Skeletal muscle cell (primary cell): ENCODE data around the gene GREB1.
A peak's percentile ranks its signal among the peaks of the same experiment; 100 is the strongest.

Experiments
- DNase-seq: peaks from one replicate; pipeline ENCODE4 v3.0.0-alpha.2; 2010; ENCODE audit warnings: low read depth
- H3K4me3 ChIP-seq: 2 replicates; pipeline ENCODE4 v1.5.1; 2011; ENCODE audit warnings: low read depth, mild to moderate bottlenecking, control low read depth, low read length, moderate library complexity

Gene GREB1

GRCh38 chr2:11685906-11686470 is 152.1 kb downstream of the GREB1 start:
- DNase-seq: no peak

GRCh38 chr2:11687736-11688135 is 153.9 kb downstream of the GREB1 start:
- DNase-seq: no peak
- no peak overlapping the region for H3K4me3 ChIP-seq

More at GRCh38 chr2:11685906-11686470, 152.1 kb downstream of the GREB1 start:
- no peak overlapping the region for H3K4me3 ChIP-seq

GRCh38 chr2:11688222-11689069 is 154.6 kb downstream of the GREB1 start:
- DNase-seq: peak; percentile 47
- H3K4me3 ChIP-seq: peak overlapping the region; percentile 28

DNA sequence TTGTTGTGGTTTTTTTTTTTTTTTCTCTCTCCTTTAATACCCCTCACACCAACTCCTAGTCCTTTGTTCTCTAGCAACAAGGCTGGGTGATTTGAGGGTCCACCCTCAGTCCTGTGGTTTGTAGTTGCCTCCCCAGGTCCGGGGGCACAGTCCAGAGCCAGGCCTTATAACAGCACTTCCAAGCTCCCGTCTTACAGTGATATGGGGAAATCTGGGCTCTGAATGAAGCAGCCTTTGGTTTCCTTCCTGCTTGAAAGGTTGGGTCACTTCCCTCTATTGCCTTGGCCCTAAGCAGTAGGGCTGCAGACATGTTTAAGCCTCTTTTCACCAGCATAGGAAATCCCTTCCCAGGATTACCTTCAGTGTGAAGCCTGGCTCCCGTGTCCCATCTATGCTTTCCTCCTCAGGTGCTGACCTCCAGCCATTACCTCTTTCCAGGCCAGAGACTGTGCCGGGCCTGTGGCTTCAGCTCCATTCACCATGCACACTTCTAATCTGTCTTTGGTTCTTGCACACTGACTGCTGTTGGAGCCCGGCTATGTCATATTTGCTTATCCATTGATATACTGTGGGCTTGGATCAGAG is 157.3 kb downstream of the GREB1 start:
- H3K4me3 ChIP-seq: no peak overlapping the region
- DNase-seq: no peak
